ENCODE results near the gene STAB2.

- TF ChIP-seq CTCF (IDR thresholded peaks at IDR 0.05) (no peak), POLR2A (IDR thresholded peaks at IDR 0.05) (no peak)
These were observed 141.2 kb downstream of the STAB2 start for GRCh38 chr12:103728323-103728722.
